A549 (cell line): ENCODE measurements around the gene FAM50A. TPM values are rescaled to one million over a fixed set of nuclear protein-coding genes. Genes with fewer than 3 reads are reported as not detected.
"Not testable (repeated sequence)": the region's sequence is repeated elsewhere in the genome, so short reads cannot be mapped to it uniquely, and the experiment has no call there.

Experiments used
- ATAC-seq, 2 experiments: fragments of 200-7000 bp in 1 of 2; fragments of >200 bp in 1 of 2; cut with Nextera tagmentation in 1 of 2; cut with Tn5 transposase in 1 of 2; 3 replicates each; pipeline versions ENCODE4 v1.8.0 to v1.9.1; 2018 to 2020; ENCODE audit warnings: mild to moderate bottlenecking in 1 of 2, moderate library complexity in 1 of 2
- CTCF ChIA-PET: fragments of 300-600 bp; sonication (Branson Sonifier 250); formaldehyde crosslinking; extraction: SDS; loops from one replicate; lab custom pipeline; 2021; ENCODE audit warnings: antibody characterized with exemption, inconsistent platforms; lab: Yijun Ruan, JAX
- POLR2A ChIA-PET: fragments of 350-600 bp; formaldehyde crosslinking; extraction: SDS; loops from one replicate; lab custom pipeline; 2021; ENCODE audit warnings: antibody characterized with exemption, inconsistent platforms; lab: Yijun Ruan, JAX
- DNase-seq, 2 experiments: peaks; one replicate each; pipeline versions ENCODE4 v3.0.0 to v3.0.0-alpha.2; 2011 to 2016; ENCODE audit warnings: low read depth in 1 of 2, low spot score in 1 of 2
- FAIRE-seq: peaks from 2 replicates; lab custom pipeline; 2011; peaks lifted over from hg19 to GRCh38; lab: Jason Lieb, UNC
- H3K27ac ChIP-seq, 2 experiments: fragments of >200 bp; sonication (Bioruptor Twin); formaldehyde crosslinking; 3 replicates each; pipeline ENCODE4 v1.5.1; 2016 to 2017
- H3K4me1 ChIP-seq: fragments of >200 bp; sonication (Bioruptor Twin); formaldehyde crosslinking; 3 replicates; pipeline ENCODE4 v1.6.1; 2016
- H3K4me2 ChIP-seq: fragments of >200 bp; sonication (Bioruptor Twin); formaldehyde crosslinking; 3 replicates; pipeline ENCODE4 v1.6.1; 2016
- H3K4me3 ChIP-seq: fragments of >200 bp; sonication (Bioruptor Twin); formaldehyde crosslinking; 3 replicates; pipeline ENCODE4 v1.5.1; 2016
- H3K9me3 ChIP-seq: fragments of >200 bp; sonication (Bioruptor Twin); formaldehyde crosslinking; 3 replicates; pipeline ENCODE4 v1.6.1; 2016
- CHD4 ChIP-seq: fragments of 200-600 bp; sonication (generic); IDR thresholded peaks from 2 replicates; pipeline ENCODE4 v1.6.1; 2016; ENCODE audit warnings: antibody characterized with exemption, mild to moderate bottlenecking, borderline replicate concordance
- EHF ChIP-seq: fragments of 250-450 bp; sonication (Bioruptor Pico); IDR thresholded peaks from 2 replicates; pipeline ENCODE4 v1.5.0; 2020; ENCODE audit warnings: mild to moderate bottlenecking
- FOSB ChIP-seq: fragments of 250-450 bp; sonication (Bioruptor Pico); IDR thresholded peaks from 2 replicates; pipeline ENCODE4 v1.5.0; 2020; ENCODE audit warnings: mild to moderate bottlenecking, moderate library complexity
- FOSL2 ChIP-seq, 2 experiments: fragments of 450-650 bp in 1 of 2; fragments of >200 bp in 1 of 2; sonication (Bioruptor Twin) in 1 of 2; formaldehyde crosslinking; IDR thresholded peaks; 2 replicates each; pipeline versions ENCODE4 v1.5.0 to v1.6.1; 2016 to 2020; ENCODE audit warnings: mild to moderate bottlenecking in 1 of 2, moderate library complexity in 1 of 2
- FOXS1 ChIP-seq: fragments of 250-450 bp; sonication (Bioruptor Pico); IDR thresholded peaks from 2 replicates; pipeline ENCODE4 v1.5.0; 2020; ENCODE audit warnings: mild to moderate bottlenecking, moderate library complexity
- GATA3 ChIP-seq: IDR thresholded peaks from 2 replicates; pipeline ENCODE4 v1.6.1; 2012; ENCODE audit warnings: borderline replicate concordance
- HOXA7 ChIP-seq: fragments of 250-450 bp; sonication (Bioruptor Pico); IDR thresholded peaks from 2 replicates; pipeline ENCODE4 v1.5.0; 2020; ENCODE audit warnings: mild to moderate bottlenecking, moderate library complexity
- HOXB5 ChIP-seq: fragments of 250-450 bp; sonication (Bioruptor Pico); IDR thresholded peaks from 2 replicates; pipeline ENCODE4 v1.5.0; 2020; ENCODE audit warnings: mild to moderate bottlenecking, moderate library complexity
- JUN ChIP-seq, 2 experiments: fragments of >200 bp; sonication (Bioruptor Twin); formaldehyde crosslinking; IDR thresholded peaks; 2 replicates in 1 of 2; 3 replicates in 1 of 2; pipeline ENCODE4 v1.6.1; 2016 to 2017
- JUNB ChIP-seq: fragments of >200 bp; sonication (Bioruptor Twin); formaldehyde crosslinking; IDR thresholded peaks from 2 replicates; pipeline ENCODE4 v1.6.1; 2016
- KDM5A ChIP-seq: fragments of 200-600 bp; sonication (generic); IDR thresholded peaks from 2 replicates; pipeline ENCODE4 v1.6.1; 2016; ENCODE audit warnings: antibody characterized with exemption, mild to moderate bottlenecking
- MAFK ChIP-seq: fragments of 450-650 bp; IDR thresholded peaks from 2 replicates; pipeline ENCODE4 v1.6.1; 2014; ENCODE audit not compliant: partially characterized antibody
- MAZ ChIP-seq: fragments of 150-350 bp; IDR thresholded peaks from 2 replicates; pipeline ENCODE4 v1.6.1; 2014; ENCODE audit warnings: antibody characterized with exemption, low read depth, low read length, borderline replicate concordance
- NFE2L2 ChIP-seq: fragments of 150-350 bp; conservative IDR thresholded peaks from 2 replicates; pipeline ENCODE4 v1.6.1; 2014; ENCODE audit warnings: low read length
- NR3C1 ChIP-seq: fragments of >200 bp; sonication (Bioruptor Twin); formaldehyde crosslinking; IDR thresholded peaks from 3 replicates; pipeline ENCODE4 v1.6.1; 2017
- PHF8 ChIP-seq: fragments of 200-600 bp; sonication (generic); IDR thresholded peaks from 2 replicates; pipeline ENCODE4 v1.6.1; 2016; ENCODE audit warnings: low read depth, mild to moderate bottlenecking, antibody characterized with exemption, moderate library complexity, borderline replicate concordance
- POLR2A ChIP-seq: IDR thresholded peaks from 2 replicates; pipeline ENCODE4 v1.6.1; 2012; ENCODE audit warnings: mild to moderate bottlenecking, low read length
- RCOR1 ChIP-seq: fragments of 150-350 bp; IDR thresholded peaks from 2 replicates; pipeline ENCODE4 v1.6.1; 2014; ENCODE audit warnings: antibody characterized with exemption, low read length, low read depth
- TFCP2L1 ChIP-seq: fragments of 250-450 bp; sonication (Bioruptor Pico); IDR thresholded peaks from 2 replicates; pipeline ENCODE4 v1.5.0; 2021; ENCODE audit warnings: mild to moderate bottlenecking
- TP53 ChIP-seq: fragments of 250-450 bp; sonication (Bioruptor Pico); IDR thresholded peaks from 2 replicates; pipeline ENCODE4 v1.5.0; 2021; ENCODE audit warnings: mild to moderate bottlenecking, moderate library complexity
- ZFP36 ChIP-seq: fragments of 450-650 bp; IDR thresholded peaks from 2 replicates; pipeline ENCODE4 v1.6.1; 2014; ENCODE audit warnings: borderline replicate concordance; ENCODE audit not compliant: partially characterized antibody
- ZNF302 ChIP-seq: fragments of 250-450 bp; sonication (Bioruptor Pico); IDR thresholded peaks from 2 replicates; pipeline ENCODE4 v1.9.0; 2021; ENCODE audit warnings: inconsistent platforms, mild to moderate bottlenecking, moderate library complexity
- ZSCAN20 ChIP-seq: fragments of 250-450 bp; sonication (Bioruptor Pico); IDR thresholded peaks from 2 replicates; pipeline ENCODE4 v1.8.0; 2022; ENCODE audit warnings: mild to moderate bottlenecking, moderate library complexity
- WGBS: methylation state at CpG from one replicate; pipeline ENCODE4 v1.1.6; 2017; ENCODE audit errors: missing lambda C conversion rate; 5-methylcytosine and 5-hydroxymethylcytosine counted together
- polyA plus RNA-seq, 4 experiments: library from polyadenylated mRNA; depleted of rRNA in 3 of 4; stranded (reverse); fragments of >200 nt; fragmentation: RNase III in 1 of 4; extraction: RNeasy Plus Mini Kit Qiagen cat#74134 plus additional on column Dnase treatment in 1 of 4; gene quantifications; 2 replicates in 3 of 4; 3 replicates in 1 of 4; pipeline ENCODE4 v1.2.3, GENCODE V29; 2011 to 2017
- TF ChIP-seq, protein P1 (sequence below): fragments of >200 bp; sonication (Bioruptor Twin); formaldehyde crosslinking; IDR thresholded peaks from 3 replicates; pipeline ENCODE4 v1.5.1; 2016
- TF ChIP-seq, protein P2 (sequence below): fragments of 450-650 bp; IDR thresholded peaks from 2 replicates; pipeline ENCODE4 v1.6.1; 2014; ENCODE audit warnings: antibody characterized with exemption
- TF ChIP-seq, protein P3 (sequence below): fragments of >200 bp; sonication (Bioruptor Twin); formaldehyde crosslinking; IDR thresholded peaks from 3 replicates; pipeline ENCODE4 v1.6.1; 2016
- TF ChIP-seq, protein P4 (sequence below): IDR thresholded peaks from 2 replicates; pipeline ENCODE4 v1.6.1; 2012
- TF ChIP-seq, protein P5 (sequence below): fragments of 150-350 bp; IDR thresholded peaks from 2 replicates; pipeline ENCODE4 v1.6.1; 2014; ENCODE audit warnings: low read depth, mild to moderate bottlenecking, low read length
- TF ChIP-seq, protein P6 (sequence below): IDR thresholded peaks from 2 replicates; pipeline ENCODE4 v1.6.1; 2012; ENCODE audit warnings: low read depth, borderline replicate concordance

Gene FAM50A
- polyA plus RNA-seq, 2 of the 4 experiments (the other 2 are of a cell fraction): 57.8 to 123 TPM

DNA sequence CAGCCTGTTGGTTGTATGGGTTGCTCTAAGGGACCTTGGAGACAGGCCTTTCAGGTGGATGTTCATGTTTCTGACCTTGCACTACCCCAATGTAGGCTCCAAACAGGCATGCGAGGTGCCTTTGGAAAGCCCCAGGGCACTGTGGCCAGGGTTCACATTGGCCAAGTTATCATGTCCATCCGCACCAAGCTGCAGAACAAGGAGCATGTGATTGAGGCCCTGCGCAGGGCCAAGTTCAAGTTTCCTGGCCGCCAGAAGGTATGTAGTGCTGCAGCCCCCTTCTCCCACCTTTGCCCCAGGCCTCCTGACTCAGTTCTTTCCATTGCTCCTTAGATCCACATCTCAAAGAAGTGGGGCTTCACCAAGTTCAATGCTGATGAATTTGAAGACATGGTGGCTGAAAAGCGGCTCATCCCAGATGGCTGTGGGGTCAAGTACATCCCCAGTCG lies 43.5 kb upstream of the FAM50A start:
- CTCF ChIA-PET: interaction anchor here (1.2 to 4.7 kb wide), 3 partner anchors 10 to 133 kb away, joined by 4 to 28 read pairs (median 21); partner anchors contain the start of genes DNASE1L1, FLNA and TAFAZZIN
- 92% methylated on average over 2 of the region's 6 CpGs for WGBS
- POLR2A ChIA-PET: interaction anchor here (1.5 kb wide), 1 partner anchor 9 kb away, joined by 6 read pairs; the partner anchor contains the start of gene DNASE1L1
- H3K27ac ChIP-seq: peak overlapping the region in 1 of 2 experiments; percentile 96; a peak in 3 of 6 replicates
- DNase-seq, H3K9me3 ChIP-seq, ATAC-seq, FAIRE-seq: not testable (repeated sequence)
- peak overlapping the region; percentile 88 for H3K4me3 ChIP-seq
- peaks cover 18% of the 10 kb centered on the region; the same call in 2 of the 3 replicates for H3K4me1 ChIP-seq
- peak overlapping the region; percentile 89 for H3K4me2 ChIP-seq
- peak; percentile 84; the same call in 1 of the 2 replicates for TF ChIP-seq HOXA7 (CRISPR knock-in tag)

DNA sequence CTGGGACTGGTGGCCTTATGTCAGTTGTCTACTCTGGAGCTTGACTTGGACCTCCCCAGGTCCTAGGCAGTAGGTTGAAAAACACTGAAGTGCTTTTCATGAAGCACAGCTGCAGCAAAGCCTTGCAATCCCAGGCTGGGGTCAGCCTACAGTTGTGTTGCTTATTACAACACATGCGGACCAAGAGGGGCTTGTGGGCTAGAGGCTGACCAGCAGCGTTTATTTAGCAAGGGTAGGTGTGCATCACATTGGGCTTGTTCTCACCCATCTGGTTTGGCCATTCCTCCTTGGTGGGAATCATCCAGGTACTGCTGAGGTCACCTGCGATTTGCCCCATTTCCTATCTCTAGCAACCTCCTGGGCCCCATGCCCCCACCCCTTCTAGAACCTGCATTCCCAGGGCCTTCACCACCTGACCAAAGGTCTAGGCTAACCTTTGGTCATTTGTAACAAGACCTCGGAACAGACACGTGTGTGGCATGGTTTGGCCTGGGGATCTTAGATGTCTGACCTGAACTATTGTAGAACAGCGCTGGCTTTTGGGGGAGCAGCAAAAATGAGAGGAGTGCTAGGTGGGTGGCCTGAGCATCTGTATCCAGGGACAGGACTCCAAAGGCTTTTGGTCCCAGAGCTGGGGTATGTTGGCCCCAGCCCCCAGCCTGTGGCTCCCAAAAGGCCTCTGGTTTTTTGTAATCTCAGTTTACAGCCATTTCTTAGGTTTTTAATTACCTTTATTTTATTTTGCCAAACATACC lies 42.7 kb upstream of the FAM50A start:
- POLR2A ChIA-PET: interaction anchor here (0.6 to 1.5 kb wide), 2 partner anchors 8 to 23 kb away, joined by 4 to 6 read pairs; partner anchors contain the start of gene DNASE1L1
- H3K4me2 ChIP-seq: peak overlapping the region; percentile 89
- no peaks in the 10 kb centered on the region for H3K9me3 ChIP-seq
- 44% methylated on average over 6 of the region's 6 CpGs for WGBS
- H3K4me3 ChIP-seq: peak overlapping the region; percentile 88
- ATAC-seq (peak; percentile 3 to 10; a peak in 5 of 6 replicates), DNase-seq (peak in 1 of 2 experiments; percentile 57), FAIRE-seq (no peak)
- peaks cover 18% of the 10 kb centered on the region; the same call in 2 of the 3 replicates for H3K4me1 ChIP-seq
- H3K27ac ChIP-seq: peak overlapping the region in 1 of 2 experiments; percentile 96; a peak in 4 of 6 replicates
- CTCF ChIA-PET: interaction anchor here (1.7 to 4.7 kb wide), 3 partner anchors 9 to 28 kb away, joined by 6 to 28 read pairs (median 21); partner anchors contain the start of genes DNASE1L1, FLNA and TAFAZZIN
- TF ChIP-seq, protein P1, sequence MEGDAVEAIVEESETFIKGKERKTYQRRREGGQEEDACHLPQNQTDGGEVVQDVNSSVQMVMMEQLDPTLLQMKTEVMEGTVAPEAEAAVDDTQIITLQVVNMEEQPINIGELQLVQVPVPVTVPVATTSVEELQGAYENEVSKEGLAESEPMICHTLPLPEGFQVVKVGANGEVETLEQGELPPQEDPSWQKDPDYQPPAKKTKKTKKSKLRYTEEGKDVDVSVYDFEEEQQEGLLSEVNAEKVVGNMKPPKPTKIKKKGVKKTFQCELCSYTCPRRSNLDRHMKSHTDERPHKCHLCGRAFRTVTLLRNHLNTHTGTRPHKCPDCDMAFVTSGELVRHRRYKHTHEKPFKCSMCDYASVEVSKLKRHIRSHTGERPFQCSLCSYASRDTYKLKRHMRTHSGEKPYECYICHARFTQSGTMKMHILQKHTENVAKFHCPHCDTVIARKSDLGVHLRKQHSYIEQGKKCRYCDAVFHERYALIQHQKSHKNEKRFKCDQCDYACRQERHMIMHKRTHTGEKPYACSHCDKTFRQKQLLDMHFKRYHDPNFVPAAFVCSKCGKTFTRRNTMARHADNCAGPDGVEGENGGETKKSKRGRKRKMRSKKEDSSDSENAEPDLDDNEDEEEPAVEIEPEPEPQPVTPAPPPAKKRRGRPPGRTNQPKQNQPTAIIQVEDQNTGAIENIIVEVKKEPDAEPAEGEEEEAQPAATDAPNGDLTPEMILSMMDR: no peak
- TF ChIP-seq ZNF302 (CRISPR knock-in tag) (no peak), HOXB5 (CRISPR knock-in tag) (no peak; the same call in 1 of the 2 replicates), NR3C1 (no peak), EHF (CRISPR knock-in tag) (peak; percentile 67; the same call in 1 of the 2 replicates), TFCP2L1 (CRISPR knock-in tag) (peak; percentile 98), ZSCAN20 (CRISPR knock-in tag) (no peak), TP53 (CRISPR knock-in tag) (peak; percentile 98), PHF8 (no peak), JUN (IDR thresholded peaks at IDR 0.05) (peak; percentile 90 to 97), KDM5A (no peak), ZFP36 (no peak), GATA3 (no peak), MAFK (no peak), FOSL2 (IDR thresholded peaks at IDR 0.05) (no peak), FOSL2 (CRISPR knock-in tag; IDR thresholded peaks at IDR 0.05) (peak; percentile 45; the same call in 1 of the 2 replicates), HOXA7 (CRISPR knock-in tag) (peak; percentile 98), JUNB (no peak), MAZ (no peak), FOXS1 (no peak), POLR2A (peak; percentile 37), RCOR1 (no peak), FOSB (CRISPR knock-in tag) (peak; percentile 98), NFE2L2 (no peak), CHD4 (no peak)
- TF ChIP-seq, protein P2, sequence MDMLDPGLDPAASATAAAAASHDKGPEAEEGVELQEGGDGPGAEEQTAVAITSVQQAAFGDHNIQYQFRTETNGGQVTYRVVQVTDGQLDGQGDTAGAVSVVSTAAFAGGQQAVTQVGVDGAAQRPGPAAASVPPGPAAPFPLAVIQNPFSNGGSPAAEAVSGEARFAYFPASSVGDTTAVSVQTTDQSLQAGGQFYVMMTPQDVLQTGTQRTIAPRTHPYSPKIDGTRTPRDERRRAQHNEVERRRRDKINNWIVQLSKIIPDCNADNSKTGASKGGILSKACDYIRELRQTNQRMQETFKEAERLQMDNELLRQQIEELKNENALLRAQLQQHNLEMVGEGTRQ: no peak
- TF ChIP-seq, protein P3, sequence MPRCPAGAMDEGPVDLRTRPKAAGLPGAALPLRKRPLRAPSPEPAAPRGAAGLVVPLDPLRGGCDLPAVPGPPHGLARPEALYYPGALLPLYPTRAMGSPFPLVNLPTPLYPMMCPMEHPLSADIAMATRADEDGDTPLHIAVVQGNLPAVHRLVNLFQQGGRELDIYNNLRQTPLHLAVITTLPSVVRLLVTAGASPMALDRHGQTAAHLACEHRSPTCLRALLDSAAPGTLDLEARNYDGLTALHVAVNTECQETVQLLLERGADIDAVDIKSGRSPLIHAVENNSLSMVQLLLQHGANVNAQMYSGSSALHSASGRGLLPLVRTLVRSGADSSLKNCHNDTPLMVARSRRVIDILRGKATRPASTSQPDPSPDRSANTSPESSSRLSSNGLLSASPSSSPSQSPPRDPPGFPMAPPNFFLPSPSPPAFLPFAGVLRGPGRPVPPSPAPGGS: peak; percentile 46; the same call in 2 of the 3 replicates
- TF ChIP-seq, protein P4, sequence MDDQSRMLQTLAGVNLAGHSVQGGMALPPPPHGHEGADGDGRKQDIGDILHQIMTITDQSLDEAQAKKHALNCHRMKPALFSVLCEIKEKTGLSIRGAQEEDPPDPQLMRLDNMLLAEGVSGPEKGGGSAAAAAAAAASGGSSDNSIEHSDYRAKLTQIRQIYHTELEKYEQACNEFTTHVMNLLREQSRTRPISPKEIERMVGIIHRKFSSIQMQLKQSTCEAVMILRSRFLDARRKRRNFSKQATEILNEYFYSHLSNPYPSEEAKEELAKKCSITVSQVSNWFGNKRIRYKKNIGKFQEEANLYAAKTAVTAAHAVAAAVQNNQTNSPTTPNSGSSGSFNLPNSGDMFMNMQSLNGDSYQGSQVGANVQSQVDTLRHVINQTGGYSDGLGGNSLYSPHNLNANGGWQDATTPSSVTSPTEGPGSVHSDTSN: peak; percentile 84
- TF ChIP-seq, protein P5, sequence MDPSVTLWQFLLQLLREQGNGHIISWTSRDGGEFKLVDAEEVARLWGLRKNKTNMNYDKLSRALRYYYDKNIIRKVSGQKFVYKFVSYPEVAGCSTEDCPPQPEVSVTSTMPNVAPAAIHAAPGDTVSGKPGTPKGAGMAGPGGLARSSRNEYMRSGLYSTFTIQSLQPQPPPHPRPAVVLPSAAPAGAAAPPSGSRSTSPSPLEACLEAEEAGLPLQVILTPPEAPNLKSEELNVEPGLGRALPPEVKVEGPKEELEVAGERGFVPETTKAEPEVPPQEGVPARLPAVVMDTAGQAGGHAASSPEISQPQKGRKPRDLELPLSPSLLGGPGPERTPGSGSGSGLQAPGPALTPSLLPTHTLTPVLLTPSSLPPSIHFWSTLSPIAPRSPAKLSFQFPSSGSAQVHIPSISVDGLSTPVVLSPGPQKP: no peak
- TF ChIP-seq, protein P6, sequence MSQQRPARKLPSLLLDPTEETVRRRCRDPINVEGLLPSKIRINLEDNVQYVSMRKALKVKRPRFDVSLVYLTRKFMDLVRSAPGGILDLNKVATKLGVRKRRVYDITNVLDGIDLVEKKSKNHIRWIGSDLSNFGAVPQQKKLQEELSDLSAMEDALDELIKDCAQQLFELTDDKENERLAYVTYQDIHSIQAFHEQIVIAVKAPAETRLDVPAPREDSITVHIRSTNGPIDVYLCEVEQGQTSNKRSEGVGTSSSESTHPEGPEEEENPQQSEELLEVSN: no peak; the same call in 1 of the 2 replicates
